Skeletal muscle satellite cell (primary cell): Measurements from ENCODE around the gene GATAD1. TPM values are rescaled to one million over a fixed set of nuclear protein-coding genes. Genes with fewer than 3 reads are reported as not detected.
"Not testable (repeated sequence)": the region's sequence is repeated elsewhere in the genome, so short reads cannot be mapped to it uniquely, and the experiment has no call there.

Source experiments
- H3K27me3 ChIP-seq: 2 replicates; pipeline ENCODE4 v1.7.0; 2013; ENCODE audit warnings: low read length; ENCODE audit not compliant: control insufficient read depth, insufficient read depth
- H3K36me3 ChIP-seq: 2 replicates; pipeline ENCODE4 v1.7.0; 2013; ENCODE audit warnings: mild to moderate bottlenecking, control low read depth, low read length; ENCODE audit not compliant: insufficient read depth
- H3K4me1 ChIP-seq: 2 replicates; pipeline ENCODE4 v1.7.0; 2013; ENCODE audit warnings: low read length; ENCODE audit not compliant: control insufficient read depth, insufficient read depth
- H3K4me2 ChIP-seq: 2 replicates; pipeline ENCODE4 v1.7.0; 2013; ENCODE audit warnings: mild to moderate bottlenecking, low read length
- H3K4me3 ChIP-seq: 2 replicates; pipeline ENCODE4 v1.7.0; 2013; ENCODE audit warnings: low read length
- H3K9ac ChIP-seq: 2 replicates; pipeline ENCODE4 v1.7.0; 2013; ENCODE audit warnings: mild to moderate bottlenecking, low read depth, low read length, moderate library complexity
- H3K9me3 ChIP-seq: replicated peaks from 2 replicates; pipeline ENCODE4 v1.7.0; 2013; ENCODE audit warnings: mild to moderate bottlenecking, control low read depth, low read length
- total RNA-seq: library from RNA; depleted of rRNA; stranded (reverse); fragments of >200 nt; gene quantifications from 2 replicates; pipeline ENCODE4 v1.2.3, GENCODE V29; 2012; rRNA removed

GATAD1 gene, protein sequence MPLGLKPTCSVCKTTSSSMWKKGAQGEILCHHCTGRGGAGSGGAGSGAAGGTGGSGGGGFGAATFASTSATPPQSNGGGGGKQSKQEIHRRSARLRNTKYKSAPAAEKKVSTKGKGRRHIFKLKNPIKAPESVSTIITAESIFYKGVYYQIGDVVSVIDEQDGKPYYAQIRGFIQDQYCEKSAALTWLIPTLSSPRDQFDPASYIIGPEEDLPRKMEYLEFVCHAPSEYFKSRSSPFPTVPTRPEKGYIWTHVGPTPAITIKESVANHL
- total RNA-seq, result 16.2 and 21.0 TPM in 2 replicates

DNA sequence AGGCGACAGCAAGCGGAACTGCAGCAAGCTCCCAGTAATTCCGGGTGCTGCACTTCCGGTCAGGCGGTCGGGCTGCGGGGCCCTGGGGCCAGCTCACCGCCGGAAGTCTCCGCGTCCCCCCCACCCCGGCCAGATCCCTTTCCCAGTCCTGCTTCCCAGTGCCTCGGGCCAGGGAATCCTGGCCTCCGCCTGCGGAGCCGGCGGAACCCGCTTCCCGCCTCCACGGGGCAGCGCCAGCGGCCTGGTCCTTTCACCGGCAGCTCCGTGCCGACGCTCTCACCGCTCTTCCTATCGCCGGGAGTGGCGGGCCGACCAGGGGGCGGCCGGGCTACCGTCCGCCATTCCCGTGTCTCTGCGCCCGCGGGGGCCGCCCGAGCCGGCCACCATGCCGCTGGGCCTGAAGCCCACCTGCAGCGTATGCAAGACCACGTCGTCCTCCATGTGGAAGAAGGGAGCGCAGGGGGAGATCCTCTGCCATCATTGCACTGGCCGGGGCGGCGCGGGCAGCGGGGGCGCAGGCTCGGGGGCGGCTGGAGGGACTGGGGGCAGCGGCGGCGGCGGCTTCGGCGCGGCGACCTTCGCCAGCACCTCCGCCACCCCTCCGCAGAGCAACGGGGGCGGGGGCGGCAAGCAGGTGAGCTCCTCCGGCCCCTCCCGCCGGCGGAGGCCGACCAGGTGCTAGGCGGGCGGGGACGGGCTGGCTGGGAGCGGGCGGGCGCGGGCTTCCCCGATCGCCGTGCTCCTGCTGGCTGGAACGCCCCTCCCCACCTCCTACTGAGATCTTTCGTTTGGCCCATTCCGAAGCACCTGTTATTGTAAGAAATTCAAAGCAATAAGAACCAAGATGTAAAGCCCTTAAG lies at the start of gene GATAD1:
Gene GATAD1 (plus strand): TSS at position 138 of the 860 bp plus-strand sequence. CDS start 248 bp downstream, at position 386.
- H3K9ac ChIP-seq, result peak within 1 kb of the TSS; percentile 99
- H3K4me2 ChIP-seq, result peak within 1 kb of the TSS; percentile 89
- peak within 1 kb of the TSS; percentile 100 for H3K4me3 ChIP-seq
- H3K9me3 ChIP-seq, result no peaks in the 10 kb centered on the region
- H3K36me3 ChIP-seq, result peaks cover 24% of the 10 kb centered on the region
- H3K4me1 ChIP-seq, result peaks cover 9% of the 10 kb centered on the region
- no peaks in the 10 kb centered on the region for H3K27me3 ChIP-seq

DNA sequence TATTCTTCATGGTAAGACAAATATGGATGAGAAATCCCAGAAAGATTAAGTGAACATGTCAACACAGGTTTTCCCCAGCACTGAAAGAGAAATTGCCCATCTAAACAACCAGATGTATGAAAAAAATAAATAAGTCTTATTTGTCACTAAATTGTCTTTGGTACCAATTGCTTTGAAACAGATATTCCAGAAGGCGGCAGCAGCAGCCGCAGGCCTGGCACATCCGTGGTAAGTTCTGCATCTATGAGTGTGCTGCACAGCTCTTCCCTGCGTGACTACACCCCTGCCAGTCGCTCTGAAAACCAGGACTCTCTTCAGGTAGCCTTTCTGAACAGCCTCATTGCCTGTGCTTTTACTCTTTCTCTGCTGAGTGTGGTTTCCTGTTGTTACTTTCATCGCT lies 49.7 kb upstream of the GATAD1 start:
- H3K36me3 ChIP-seq, result peaks cover 37% of the 10 kb centered on the region
- H3K4me3 ChIP-seq, result no peak overlapping the region
- peaks cover under 1% of the 10 kb centered on the region for H3K4me1 ChIP-seq
- H3K4me2 ChIP-seq, result no peak overlapping the region
- H3K9ac ChIP-seq, result no peak overlapping the region
- no peaks in the 10 kb centered on the region for H3K27me3 ChIP-seq
- H3K9me3 ChIP-seq, result no peaks in the 10 kb centered on the region

DNA sequence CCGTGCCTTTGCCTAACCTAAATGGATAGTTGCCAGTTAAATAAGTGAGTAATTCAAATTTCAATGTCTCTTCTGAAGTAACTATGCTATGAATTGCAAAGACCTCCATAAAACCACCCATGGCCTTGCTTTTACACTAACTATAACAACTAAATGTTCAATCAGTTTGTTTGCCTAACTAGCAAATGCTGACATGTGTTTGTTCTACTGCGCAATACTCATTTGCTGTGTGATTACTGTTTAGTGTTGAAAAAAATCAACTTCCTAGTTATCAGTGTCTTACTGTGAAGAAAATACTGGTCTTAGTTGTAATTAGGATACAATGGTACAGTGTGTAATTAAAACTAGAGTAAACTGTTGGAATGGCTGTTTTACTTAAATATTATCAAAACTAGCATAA lies 47.3 kb upstream of the GATAD1 start:
- no peaks in the 10 kb centered on the region for H3K27me3 ChIP-seq
- no peak overlapping the region for H3K9ac ChIP-seq
- H3K4me3 ChIP-seq, result no peak overlapping the region
- peaks cover 5% of the 10 kb centered on the region for H3K4me1 ChIP-seq
- H3K36me3 ChIP-seq, result peaks cover 35% of the 10 kb centered on the region
- H3K4me2 ChIP-seq, result no peak overlapping the region
- no peaks in the 10 kb centered on the region for H3K9me3 ChIP-seq

DNA sequence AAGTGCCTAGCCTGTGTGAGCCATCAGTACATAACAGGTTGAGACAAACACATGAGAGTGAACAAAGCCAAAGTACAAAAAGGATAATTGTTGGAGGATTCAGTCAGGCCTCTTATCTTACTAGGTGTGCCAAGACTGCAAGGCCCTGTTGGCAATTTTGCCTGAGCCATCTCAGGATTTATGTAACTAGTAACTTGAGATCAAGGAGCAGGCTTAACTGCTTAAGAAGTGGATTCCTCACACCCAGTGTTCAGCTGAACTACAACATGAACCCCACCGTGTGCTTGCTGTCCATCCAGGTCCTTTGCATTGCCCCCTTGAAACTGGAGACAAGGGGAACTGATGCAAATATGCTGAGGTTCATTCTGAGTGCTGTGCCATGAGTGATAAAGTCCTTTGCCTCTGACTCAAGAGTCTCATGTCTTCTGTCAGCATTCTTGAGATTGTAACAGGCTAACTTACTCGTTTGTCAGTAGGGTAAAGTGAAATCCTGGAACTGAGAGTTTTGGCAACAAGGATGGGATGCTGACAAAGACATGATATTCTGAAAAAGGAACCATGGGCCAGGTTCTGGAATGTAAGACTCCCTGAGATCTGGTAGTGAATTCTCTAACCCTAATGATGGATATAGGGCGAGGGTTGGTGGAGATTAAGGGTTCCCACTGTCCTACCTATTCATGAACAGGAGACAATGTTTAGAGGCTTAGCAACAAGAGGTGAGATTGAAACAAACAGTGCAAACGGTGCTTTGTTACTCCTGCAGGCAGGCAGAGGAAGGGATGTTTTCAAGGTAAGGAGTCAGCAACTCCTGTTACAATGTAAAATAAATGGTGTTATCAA lies 44.1 kb upstream of the GATAD1 start:
- no peaks in the 10 kb centered on the region for H3K27me3 ChIP-seq
- no peak overlapping the region for H3K9ac ChIP-seq
- H3K9me3 ChIP-seq, result no peaks in the 10 kb centered on the region
- no peak overlapping the region for H3K4me2 ChIP-seq
- H3K4me3 ChIP-seq, result no peak overlapping the region
- peaks cover 5% of the 10 kb centered on the region for H3K4me1 ChIP-seq
- peaks cover 19% of the 10 kb centered on the region for H3K36me3 ChIP-seq

DNA sequence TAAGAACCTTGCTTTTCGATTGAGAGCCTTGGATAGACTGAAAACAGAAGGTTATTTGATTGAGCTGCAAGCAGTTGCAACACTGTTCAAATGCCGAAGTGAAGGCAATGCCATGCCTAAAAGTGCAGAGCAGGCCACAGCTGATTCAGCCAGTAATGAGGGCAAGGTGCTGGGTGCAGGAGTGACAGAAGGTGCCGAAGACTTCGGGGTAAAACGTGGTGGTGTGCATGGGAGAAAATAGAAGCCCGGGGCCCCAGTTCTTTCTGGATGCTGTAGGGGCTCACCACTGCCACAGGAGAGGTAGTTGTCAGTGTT lies 43.6 kb upstream of the GATAD1 start:
- Histone ChIP-seq H3K9me3 (no peaks in the 10 kb centered on the region), H3K4me2 (no peak overlapping the region), H3K36me3 (peaks cover 13% of the 10 kb centered on the region), H3K9ac (no peak overlapping the region), H3K4me1 (peaks cover 5% of the 10 kb centered on the region), H3K4me3 (no peak overlapping the region), H3K27me3 (no peaks in the 10 kb centered on the region)

DNA sequence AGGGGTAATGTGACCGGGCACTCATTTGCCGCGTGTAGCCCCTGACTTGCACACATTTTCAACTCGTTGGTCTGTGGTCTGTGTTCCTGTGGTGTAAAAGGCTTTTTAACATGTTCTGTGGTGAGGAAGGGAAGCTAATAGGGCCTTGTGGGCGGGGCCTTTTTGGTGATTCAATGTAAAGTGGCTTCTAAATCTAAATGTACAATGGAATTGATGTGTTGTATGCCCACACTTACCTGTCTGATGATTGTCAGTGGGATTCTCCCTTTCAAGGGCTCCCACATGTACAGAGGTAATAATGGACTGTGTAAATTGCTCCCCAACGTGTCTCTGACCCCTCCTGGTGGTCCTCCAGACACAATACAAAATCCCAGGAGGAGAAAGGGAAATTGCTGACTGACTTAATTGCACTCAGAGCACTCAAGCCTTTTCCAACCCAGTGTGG lies 43.1 kb upstream of the GATAD1 start:
- peaks cover 9% of the 10 kb centered on the region for H3K36me3 ChIP-seq
- H3K4me1 ChIP-seq, result peaks cover 5% of the 10 kb centered on the region
- H3K4me2 ChIP-seq, result no peak overlapping the region
- H3K9me3 ChIP-seq, result no peaks in the 10 kb centered on the region
- no peaks in the 10 kb centered on the region for H3K27me3 ChIP-seq
- H3K9ac ChIP-seq, result no peak overlapping the region
- no peak overlapping the region for H3K4me3 ChIP-seq

DNA sequence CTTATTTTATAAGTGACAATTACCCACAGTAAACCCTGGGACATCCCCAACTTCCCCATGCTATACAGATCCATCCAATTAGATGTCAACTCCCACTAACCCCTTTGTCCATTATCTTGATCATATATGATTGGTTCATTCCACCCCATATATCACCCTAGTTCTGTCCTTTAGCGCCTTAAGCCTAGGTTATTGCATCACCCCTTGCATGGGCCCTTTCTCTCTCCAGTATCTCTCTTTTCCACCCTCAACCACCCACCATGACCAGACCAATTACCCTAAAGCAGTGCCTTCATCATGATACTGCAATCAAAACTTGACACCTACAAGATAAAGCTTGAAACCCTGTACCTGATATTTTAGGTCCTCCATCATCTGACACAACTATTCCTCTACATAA lies 37.9 kb upstream of the GATAD1 start:
- Histone ChIP-seq H3K36me3 (no peaks in the 10 kb centered on the region), H3K27me3 (peaks cover 11% of the 10 kb centered on the region), H3K9me3 (no peaks in the 10 kb centered on the region), H3K4me1 (no peaks in the 10 kb centered on the region), H3K4me2 (no peak overlapping the region), H3K4me3 (no peak overlapping the region), H3K9ac (no peak overlapping the region)

DNA sequence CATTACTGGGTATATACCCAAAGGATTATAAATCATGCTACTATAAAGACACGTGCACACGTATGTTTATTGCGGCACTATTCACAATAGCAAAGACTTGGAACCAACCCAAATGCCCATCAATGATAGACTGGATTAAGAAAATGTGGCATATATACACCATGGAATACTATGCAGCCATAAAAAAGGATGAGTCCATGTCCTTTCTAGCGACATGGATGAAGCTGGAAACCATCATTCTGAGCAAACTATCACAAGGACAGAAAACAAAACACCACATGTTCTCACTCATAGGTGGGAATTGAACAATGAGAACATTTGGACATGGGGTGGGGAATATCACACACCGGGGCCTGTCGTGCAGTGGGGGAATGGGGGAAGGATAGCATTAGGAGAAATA lies 37.1 kb upstream of the GATAD1 start:
- not testable (repeated sequence) for H3K4me3 ChIP-seq, H3K4me1 ChIP-seq, H3K9me3 ChIP-seq, H3K4me2 ChIP-seq, H3K36me3 ChIP-seq, H3K9ac ChIP-seq
- peaks cover 15% of the 10 kb centered on the region for H3K27me3 ChIP-seq

DNA sequence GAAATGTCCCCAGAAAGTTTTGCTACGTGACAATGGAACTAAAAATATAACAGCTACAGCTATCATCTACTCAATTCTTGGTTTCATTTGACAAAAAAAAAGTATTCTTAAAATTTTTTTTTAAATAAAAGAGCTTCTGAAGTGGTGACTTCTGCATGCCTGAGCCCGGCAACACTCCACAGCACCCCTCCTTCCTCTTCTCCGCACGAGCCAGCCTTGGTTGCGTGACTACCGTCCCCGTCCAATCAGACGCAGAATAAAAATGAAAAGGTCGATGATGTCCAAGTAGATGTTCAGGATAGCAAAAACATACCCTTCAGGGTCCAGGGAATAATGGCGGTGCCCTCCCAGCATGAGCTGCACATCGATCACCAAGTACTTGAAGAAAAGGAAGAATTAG lies 34.5 kb upstream of the GATAD1 start:
- Histone ChIP-seq H3K36me3 (no peaks in the 10 kb centered on the region), H3K27me3 (peaks cover 15% of the 10 kb centered on the region), H3K4me1 (no peaks in the 10 kb centered on the region), H3K9ac (no peak overlapping the region), H3K9me3 (no peaks in the 10 kb centered on the region), H3K4me3 (no peak overlapping the region), H3K4me2 (no peak overlapping the region)

DNA sequence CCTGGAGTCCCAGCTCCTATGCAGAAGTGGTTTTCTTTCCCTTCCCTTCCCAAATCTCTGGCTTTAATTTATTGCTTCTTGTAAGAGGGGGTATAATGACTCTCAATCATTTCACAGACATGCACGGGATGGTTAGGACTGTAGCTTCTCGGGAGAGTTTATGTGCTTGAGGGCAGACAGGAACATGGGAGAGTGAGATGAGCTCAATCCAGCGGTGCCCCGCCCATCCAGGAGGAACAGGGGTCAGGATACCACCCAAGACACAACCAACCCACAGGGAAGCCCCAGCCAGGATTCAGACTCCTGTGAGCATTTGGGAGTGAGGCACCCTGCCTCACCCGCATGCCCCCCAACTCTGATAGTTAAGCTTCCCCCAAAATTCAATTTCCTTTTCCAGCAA lies 33.7 kb upstream of the GATAD1 start:
- H3K4me1 ChIP-seq, result no peaks in the 10 kb centered on the region
- no peak overlapping the region for H3K9ac ChIP-seq
- no peak overlapping the region for H3K4me3 ChIP-seq
- no peaks in the 10 kb centered on the region for H3K9me3 ChIP-seq
- H3K36me3 ChIP-seq, result no peaks in the 10 kb centered on the region
- H3K27me3 ChIP-seq, result peaks cover 15% of the 10 kb centered on the region
- no peak overlapping the region for H3K4me2 ChIP-seq

DNA sequence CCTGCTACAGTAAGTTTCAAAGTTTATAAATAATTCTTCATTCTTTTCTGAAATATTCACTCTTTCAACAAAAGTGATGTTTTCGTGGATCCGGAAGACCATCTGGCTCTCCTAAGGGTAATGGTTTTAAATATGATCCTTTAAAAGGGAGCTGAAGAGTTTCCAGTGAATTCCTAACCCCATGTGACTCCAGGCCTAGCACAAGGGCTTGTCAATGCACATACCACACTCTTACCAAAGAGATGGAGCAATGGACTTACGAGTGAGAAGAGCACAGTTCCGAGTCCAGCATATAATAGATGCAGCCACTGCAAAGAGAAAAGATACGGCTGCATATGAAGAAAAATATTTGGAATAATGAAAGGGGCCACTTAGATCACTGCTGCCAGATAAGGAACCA lies 32.1 kb upstream of the GATAD1 start:
- no peak overlapping the region for H3K4me2 ChIP-seq
- H3K9me3 ChIP-seq, result no peaks in the 10 kb centered on the region
- no peaks in the 10 kb centered on the region for H3K4me1 ChIP-seq
- no peak overlapping the region for H3K4me3 ChIP-seq
- peaks cover 15% of the 10 kb centered on the region for H3K27me3 ChIP-seq
- H3K36me3 ChIP-seq, result no peaks in the 10 kb centered on the region
- no peak overlapping the region for H3K9ac ChIP-seq
